ENCODE results near the gene TSTD1. TPM values are rescaled to one million over a fixed set of nuclear protein-coding genes. Genes with fewer than 3 reads are reported as not detected.
"Not testable (repeated sequence)": the region's sequence is repeated elsewhere in the genome, so short reads cannot be mapped to it uniquely, and the experiment has no call there.

TSTD1 gene
- total RNA-seq, 1 donor from 2014 or later: 0.73 TPM

GRCh38 chr1:161017756-161018630 is 20.8 kb downstream of the TSTD1 start:
- H3K36me3 Mint-ChIP-seq (ENCODE audit: unreplicated experiment): no peaks in the 10 kb centered on the region
- H3K27ac Mint-ChIP-seq (ENCODE audit: unreplicated experiment): no peak overlapping the region
- peaks cover 20% of the 10 kb centered on the region for H3K4me1 Mint-ChIP-seq (ENCODE audit: unreplicated experiment)
- peaks cover 48% of the 10 kb centered on the region for H3K27me3 Mint-ChIP-seq (ENCODE audit: unreplicated experiment)
- TF ChIP-seq, protein P1, sequence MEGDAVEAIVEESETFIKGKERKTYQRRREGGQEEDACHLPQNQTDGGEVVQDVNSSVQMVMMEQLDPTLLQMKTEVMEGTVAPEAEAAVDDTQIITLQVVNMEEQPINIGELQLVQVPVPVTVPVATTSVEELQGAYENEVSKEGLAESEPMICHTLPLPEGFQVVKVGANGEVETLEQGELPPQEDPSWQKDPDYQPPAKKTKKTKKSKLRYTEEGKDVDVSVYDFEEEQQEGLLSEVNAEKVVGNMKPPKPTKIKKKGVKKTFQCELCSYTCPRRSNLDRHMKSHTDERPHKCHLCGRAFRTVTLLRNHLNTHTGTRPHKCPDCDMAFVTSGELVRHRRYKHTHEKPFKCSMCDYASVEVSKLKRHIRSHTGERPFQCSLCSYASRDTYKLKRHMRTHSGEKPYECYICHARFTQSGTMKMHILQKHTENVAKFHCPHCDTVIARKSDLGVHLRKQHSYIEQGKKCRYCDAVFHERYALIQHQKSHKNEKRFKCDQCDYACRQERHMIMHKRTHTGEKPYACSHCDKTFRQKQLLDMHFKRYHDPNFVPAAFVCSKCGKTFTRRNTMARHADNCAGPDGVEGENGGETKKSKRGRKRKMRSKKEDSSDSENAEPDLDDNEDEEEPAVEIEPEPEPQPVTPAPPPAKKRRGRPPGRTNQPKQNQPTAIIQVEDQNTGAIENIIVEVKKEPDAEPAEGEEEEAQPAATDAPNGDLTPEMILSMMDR (IDR thresholded peaks at IDR 0.05): no peak
- H3K4me3 Mint-ChIP-seq (ENCODE audit: unreplicated experiment): no peak overlapping the region
- H3K9me3 Mint-ChIP-seq (ENCODE audit: unreplicated experiment): no peaks in the 10 kb centered on the region
- no peak for DNase-seq (ENCODE audit: extremely low spot score, unreplicated experiment)

GRCh38 chr1:161017181-161017580 is 21.6 kb downstream of the TSTD1 start:
- H3K36me3 Mint-ChIP-seq (ENCODE audit: unreplicated experiment); DNase-seq (ENCODE audit: extremely low spot score, unreplicated experiment); H3K4me3 Mint-ChIP-seq (ENCODE audit: unreplicated experiment); H3K9me3 Mint-ChIP-seq (ENCODE audit: unreplicated experiment); H3K27ac Mint-ChIP-seq (ENCODE audit: unreplicated experiment): not testable (repeated sequence)
- peaks cover 20% of the 10 kb centered on the region for H3K4me1 Mint-ChIP-seq (ENCODE audit: unreplicated experiment)
- H3K27me3 Mint-ChIP-seq (ENCODE audit: unreplicated experiment): peaks cover 42% of the 10 kb centered on the region

DNA sequence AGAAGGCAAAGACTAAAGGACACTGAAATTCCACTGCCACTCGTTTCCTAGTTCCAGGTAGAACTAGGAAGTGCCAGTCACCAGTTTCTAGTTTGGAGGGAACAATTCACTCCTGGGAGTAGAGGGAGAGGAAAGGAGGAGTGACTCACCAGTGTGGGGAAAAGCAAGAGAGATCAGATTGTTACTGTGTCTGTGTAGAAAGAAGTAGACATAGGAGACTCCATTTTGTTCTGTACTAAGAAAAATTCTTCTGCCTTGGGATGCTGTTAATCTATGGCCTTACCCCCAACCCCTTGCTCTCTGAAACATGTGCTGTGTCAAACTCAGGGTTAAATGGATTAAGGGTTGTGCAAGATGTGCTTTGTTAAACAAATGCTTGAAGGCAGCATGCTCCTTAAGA is 22.1 kb downstream of the TSTD1 start:
- not testable (repeated sequence) for DNase-seq (ENCODE audit: extremely low spot score, unreplicated experiment); H3K9me3 Mint-ChIP-seq (ENCODE audit: unreplicated experiment)

DNA sequence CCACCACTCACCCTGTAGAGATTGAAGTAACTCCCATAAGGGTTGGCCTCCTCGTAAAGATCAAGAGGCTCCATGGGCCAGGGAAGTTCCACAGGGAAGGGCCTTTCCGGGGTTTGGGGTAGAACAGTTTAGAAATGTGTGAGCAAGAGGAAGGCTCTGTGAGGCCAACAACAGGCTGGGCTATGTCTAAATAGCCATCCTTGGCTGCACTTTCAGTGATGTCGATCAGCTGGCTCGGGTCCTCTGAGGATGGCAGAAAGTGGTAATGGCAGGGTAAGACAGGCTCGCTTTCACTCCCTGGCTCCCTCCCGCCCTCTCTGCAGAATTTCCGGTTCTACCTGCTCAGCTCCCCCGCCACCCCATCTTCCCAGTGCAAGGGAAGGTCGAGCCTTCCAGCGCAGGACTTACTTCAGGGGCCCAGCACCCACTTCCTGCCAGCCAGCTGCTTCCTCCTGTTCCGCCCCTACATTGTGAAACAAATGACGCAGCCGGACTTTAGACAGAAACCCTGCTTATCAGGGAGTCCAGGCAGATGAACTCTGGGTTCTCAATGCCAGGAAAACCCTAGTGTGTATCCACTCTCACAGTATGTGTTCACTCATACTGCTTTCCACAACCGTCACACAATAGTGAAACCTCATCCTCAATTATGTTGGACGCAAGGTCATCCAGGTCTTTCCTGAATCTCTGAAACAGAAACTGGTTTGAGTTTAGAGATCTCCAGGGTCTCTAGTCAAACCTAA is 25.1 kb downstream of the TSTD1 start:
- DNase-seq (ENCODE audit: extremely low spot score, unreplicated experiment): no peak
- Mint-ChIP-seq H3K4me1 (ENCODE audit: unreplicated experiment) (no peaks in the 10 kb centered on the region), H3K4me3 (ENCODE audit: unreplicated experiment) (no peak overlapping the region), H3K9me3 (ENCODE audit: unreplicated experiment) (no peaks in the 10 kb centered on the region), H3K27me3 (ENCODE audit: unreplicated experiment) (peaks cover 15% of the 10 kb centered on the region), H3K36me3 (ENCODE audit: unreplicated experiment) (no peaks in the 10 kb centered on the region), H3K27ac (ENCODE audit: unreplicated experiment) (no peak overlapping the region)
- TF ChIP-seq, protein P1 (IDR thresholded peaks at IDR 0.05): no peak

More for the DNA sequence above, 22.1 kb downstream of the TSTD1 start:
- not testable (repeated sequence) for H3K27ac Mint-ChIP-seq (ENCODE audit: unreplicated experiment); H3K36me3 Mint-ChIP-seq (ENCODE audit: unreplicated experiment); H3K4me3 Mint-ChIP-seq (ENCODE audit: unreplicated experiment)
- Mint-ChIP-seq H3K27me3 (ENCODE audit: unreplicated experiment) (peaks cover 39% of the 10 kb centered on the region), H3K4me1 (ENCODE audit: unreplicated experiment) (peaks cover 20% of the 10 kb centered on the region)

DNA sequence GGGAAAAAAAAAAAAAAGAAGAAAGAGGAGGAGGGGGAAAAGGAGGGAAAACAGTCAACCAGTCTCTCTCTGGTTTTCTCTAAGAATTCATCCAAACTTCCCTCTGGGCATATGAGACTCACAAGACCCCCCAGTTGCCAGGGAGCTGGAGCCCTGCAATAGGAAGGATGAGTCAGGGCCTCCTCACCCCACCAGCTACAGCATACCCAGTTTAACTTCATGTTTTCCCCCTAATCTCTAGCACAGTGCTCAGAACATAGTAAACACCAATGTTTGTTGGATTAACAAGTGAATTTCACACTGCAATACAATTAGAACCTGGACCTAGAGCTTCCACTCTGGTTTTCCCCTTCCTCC is 25.7 kb downstream of the TSTD1 start:
- Mint-ChIP-seq H3K27ac (ENCODE audit: unreplicated experiment) (no peak overlapping the region), H3K4me3 (ENCODE audit: unreplicated experiment) (no peak overlapping the region), H3K27me3 (ENCODE audit: unreplicated experiment) (peaks cover 9% of the 10 kb centered on the region), H3K36me3 (ENCODE audit: unreplicated experiment) (no peaks in the 10 kb centered on the region), H3K9me3 (ENCODE audit: unreplicated experiment) (no peaks in the 10 kb centered on the region), H3K4me1 (ENCODE audit: unreplicated experiment) (no peaks in the 10 kb centered on the region)
- TF ChIP-seq, protein P1 (IDR thresholded peaks at IDR 0.05): no peak
- DNase-seq (ENCODE audit: extremely low spot score, unreplicated experiment): no peak

- TF ChIP-seq, protein P1 (IDR thresholded peaks at IDR 0.05): no peak
- no peaks in the 10 kb centered on the region for H3K9me3 Mint-ChIP-seq (ENCODE audit: unreplicated experiment)
- H3K27ac Mint-ChIP-seq (ENCODE audit: unreplicated experiment): no peak overlapping the region
- H3K27me3 Mint-ChIP-seq (ENCODE audit: unreplicated experiment): peaks cover 3% of the 10 kb centered on the region
- H3K36me3 Mint-ChIP-seq (ENCODE audit: unreplicated experiment): no peaks in the 10 kb centered on the region
- no peak for DNase-seq (ENCODE audit: extremely low spot score, unreplicated experiment)
- no peak overlapping the region for H3K4me3 Mint-ChIP-seq (ENCODE audit: unreplicated experiment)
- no peaks in the 10 kb centered on the region for H3K4me1 Mint-ChIP-seq (ENCODE audit: unreplicated experiment)
Observed at GRCh38 chr1:161012420-161012819, 26.3 kb downstream of the TSTD1 start.

Measured in osteocyte (in vitro differentiated cells).